HG02588 (cell line): ENCODE results near the gene FAM204A.

Experiments
- ATAC-seq: cut with Tn5 transposase; IDR thresholded peaks from one replicate; pipeline ENCODE4 v1.9.1; 2021; ENCODE audit warnings: mild to moderate bottlenecking, moderate library complexity; ENCODE audit not compliant: unreplicated experiment

The FAM204A gene

DNA sequence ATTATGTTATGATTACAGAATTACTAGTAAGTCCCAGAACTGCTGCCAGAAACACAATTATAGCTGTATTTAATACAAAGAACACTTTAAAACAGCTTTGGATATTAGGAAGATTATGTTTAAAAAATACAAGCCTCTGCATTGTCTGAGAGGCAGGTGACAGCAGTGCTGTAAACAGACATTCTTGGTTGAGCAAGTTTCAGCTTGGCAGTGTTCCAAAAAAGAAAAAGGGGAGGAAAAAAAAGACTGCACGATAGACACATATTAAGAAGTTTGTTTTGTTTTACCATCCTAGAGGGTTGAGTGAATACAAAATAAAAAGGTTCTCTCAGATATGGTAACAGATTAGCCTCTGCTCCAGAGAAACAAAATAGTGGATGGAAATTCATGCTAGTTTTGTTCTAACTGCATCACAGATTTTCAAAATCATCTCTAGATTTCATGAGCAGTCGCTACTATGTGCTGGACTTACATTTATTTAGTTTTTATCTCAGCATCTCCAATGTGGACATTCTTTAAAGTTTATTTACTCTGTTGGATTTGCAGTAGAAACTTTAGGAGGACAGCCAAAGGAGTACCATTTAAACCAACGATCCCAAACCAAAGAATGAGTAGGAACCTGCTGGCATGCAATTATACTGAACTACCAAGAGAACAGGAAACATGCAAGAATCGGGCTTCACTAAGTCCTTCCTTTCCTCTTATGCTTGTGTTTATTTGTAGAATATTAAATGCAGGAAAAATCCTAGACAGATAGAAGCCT lies 9.0 kb downstream of the FAM204A start:
- no peak for ATAC-seq

DNA sequence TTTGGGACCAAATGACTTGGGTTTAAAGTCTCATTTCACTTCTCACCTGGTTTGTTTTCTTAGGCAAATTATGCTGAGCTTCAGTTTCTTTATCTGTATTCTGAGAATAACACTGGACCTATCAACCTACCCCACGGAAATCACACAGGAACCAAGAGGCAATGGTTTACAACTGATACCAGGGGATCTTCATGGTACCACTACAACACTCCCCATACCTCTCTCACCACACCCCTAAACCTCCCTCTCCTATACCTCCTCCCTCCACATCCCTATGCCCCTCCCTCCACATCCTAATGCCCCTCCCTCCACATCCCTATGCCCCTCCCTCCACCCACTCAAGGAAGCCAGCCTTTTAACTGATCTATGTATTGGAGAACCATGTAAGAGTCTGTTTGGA lies 9.9 kb downstream of the FAM204A start:
- ATAC-seq, result peak; percentile 90

DNA sequence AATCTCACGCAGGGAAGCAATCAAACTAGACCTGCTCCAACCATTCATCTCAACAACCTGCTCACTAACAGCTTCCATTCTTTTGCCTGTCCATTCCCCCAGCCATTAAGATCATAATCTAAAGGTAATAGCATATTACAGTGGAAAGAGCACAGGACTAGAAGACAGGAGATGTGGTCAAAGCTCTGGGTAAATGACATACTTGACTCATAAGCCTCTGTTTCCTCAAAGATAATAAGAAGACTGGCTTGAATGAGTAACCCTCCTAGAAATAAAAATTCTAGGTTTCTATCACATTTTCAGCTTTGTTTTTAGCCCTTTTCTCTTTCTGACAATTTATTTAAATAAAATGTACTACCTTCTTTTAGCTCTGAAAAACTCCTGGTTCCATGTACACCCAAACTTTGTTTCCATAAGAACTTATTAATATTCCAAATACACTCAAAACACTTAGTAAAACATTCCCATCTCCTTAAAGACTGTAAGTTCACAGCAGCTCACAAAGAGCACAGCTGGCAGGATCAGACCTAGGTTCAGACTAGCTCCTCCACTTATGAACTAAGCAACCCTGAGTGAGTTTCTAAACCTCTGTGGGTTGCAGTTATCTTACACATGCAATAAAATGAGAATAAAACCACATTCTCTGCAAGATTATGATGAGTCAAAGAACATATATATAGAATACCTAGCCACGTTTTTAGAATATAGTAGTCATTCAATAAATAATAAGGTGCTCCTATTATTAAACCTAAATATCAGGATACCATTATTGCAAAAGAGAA lies 11.6 kb downstream of the FAM204A start:
- ATAC-seq, result no peak

DNA sequence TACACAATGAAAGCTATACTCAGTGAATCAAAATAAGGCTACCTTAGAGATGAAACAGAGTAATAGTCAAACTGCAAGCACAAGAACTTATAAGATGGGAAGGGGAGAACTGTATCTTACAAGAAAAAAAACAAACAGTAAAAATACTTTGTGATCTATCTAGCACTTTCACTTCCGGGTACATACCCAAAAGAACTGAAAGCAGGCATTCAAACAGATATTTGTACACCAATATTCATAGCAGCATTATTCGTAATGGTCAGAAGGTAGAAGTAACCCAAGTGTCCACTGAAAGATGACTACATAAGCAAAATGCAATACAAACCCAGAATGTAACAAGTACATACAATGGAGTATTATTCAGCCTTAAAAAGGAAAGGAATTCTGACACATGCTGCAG lies 18.0 kb downstream of the FAM204A start:
- no peak for ATAC-seq

DNA sequence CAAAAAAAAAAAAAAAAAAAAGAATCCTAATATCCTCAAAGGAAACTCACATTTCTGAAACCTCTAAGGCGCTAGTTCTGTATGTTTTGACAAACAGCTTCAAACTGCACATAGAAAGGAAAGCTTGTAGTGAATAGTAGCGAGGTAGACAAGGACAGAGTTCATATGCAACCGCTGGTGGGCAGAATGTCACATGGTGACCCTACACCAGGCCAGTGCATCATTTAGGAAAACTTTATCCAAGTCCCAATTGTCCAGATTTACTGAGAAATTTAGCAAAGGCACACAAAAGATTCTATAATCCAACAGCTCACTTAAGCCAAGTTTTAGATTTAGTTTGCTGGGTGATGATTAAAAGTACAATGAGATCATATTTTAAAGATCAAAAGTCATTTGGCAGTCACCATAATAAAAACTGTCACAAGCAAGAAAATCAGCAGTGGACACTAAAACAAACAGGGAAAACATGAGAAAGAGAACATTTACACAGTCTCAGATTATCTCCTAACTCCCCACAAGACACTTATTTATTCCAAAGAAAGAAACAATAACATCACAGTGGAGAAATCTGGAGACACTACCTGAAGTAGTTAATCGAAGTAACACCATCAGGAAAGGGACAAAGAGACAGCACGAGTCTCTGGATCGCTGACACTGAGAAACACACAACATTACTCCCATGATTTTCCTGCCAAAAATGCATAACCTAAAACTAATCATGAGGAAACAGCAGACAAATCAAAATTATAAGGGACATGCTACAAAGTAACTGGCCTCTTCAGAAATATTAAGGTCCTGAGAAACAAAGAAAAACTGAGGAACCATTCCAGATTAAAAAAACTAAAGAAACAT lies 20.2 kb downstream of the FAM204A start:
- ATAC-seq, result no peak

DNA sequence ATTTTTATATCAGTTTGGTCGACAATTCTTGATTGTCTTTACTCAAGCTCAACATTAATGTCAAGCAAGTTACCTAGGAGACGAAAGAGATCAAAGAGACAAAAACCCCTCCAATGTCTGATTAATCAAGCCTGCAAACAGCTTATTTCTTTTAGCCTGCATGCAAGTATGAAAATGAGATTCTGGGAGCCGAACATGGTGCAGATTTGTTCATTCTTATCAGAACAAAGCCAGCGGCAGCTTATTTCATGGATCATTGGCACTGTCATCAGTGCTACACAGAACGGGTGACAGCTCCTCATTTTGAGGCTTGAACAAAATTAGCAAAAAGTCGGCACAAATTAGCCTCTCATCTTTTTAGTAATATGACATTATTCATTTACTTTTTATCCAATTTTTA lies 26.5 kb downstream of the FAM204A start:
- ATAC-seq, result no peak

DNA sequence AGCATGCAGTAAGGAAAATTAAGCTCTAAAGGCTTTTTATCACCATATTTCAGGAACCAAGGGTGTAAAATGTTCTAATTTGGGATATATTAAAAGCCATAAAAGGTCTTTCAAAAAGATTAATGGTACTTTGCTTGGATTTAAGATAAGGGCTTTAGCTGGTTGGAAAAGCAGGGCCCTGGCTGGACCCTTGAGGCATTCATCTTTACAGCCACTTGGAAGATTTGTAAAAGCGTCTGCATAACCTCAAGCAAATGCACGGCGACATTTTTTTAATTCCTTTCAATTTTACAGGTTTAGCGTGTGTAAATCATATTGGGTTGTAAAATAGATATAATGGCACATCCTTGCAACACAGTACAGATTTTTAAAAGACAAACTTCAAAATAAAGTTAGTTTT lies 27.2 kb downstream of the FAM204A start:
- no peak for ATAC-seq

DNA sequence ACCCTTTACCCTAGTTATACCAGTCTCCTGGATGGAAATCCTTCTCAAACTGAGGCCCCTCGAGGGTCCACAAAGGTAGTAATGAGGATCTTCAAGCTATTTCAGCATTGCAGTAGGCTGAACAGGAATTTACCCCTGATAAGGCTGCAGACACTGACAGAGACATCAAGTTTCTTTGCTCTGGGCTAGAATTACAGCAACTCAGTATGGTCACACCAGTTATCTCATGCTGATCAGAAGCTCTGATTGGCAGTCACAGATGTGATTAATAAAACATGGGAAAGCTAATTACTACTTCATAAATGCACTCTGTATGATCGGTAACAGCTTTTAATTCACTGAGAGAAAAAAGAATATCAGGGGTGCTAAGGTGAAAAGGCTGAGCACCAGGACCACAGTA lies 30.6 kb downstream of the FAM204A start:
- ATAC-seq, result no peak

DNA sequence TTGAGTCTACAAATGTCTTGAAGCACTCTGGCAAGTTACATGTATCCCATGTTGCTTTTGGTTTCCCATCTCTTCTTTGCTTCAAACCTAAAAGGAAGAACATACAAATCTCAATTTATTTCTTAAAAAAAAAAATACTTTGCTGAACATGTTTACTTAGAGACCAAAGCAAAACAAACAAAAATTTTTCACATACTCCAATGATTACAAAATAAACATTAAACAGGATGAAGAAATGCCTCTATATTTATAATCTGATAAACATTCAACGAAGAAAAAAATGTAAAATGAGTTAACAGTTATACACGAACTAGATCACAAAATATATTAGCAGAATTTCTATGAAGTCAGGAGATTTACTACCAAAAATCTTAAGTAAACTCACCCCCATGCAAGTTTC lies 31.3 kb downstream of the FAM204A start:
- no peak for ATAC-seq

DNA sequence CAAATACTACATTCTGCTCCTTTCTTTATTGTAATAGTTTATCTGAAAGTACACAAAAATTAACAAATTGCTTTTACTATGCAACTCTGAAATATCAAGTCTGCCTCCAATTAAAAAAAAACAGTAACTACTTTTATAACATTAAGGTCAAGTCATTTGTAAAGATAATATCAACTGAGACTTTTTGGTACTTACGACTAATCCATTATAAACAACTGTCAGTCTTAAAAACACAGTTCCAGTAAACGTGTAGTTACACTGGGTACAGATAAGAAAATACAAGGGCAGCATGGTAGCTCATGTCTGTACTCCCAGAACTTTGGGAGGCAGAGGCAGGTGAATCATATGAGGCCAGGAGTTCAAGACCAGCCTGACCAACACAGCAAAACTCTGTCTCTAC lies 32.2 kb downstream of the FAM204A start:
- no peak for ATAC-seq

DNA sequence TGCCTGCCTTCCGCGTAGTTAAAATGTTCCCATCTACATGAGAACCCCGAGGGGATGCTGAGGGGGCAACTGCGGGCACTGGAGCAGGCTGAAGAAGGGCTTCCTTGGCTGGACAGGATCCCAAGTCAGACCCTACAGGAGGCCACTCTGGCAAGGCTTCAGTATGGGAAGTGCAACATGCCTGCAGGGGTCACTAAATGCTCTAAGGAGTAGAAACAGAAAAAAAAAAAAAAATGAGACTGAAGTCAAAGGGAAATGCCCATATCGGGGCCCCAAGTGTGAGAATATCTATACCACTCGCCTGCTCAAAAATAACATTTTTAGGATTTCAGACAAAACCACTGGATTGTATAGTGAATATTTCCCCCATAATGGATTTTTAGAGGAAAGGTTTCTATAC lies 33.5 kb downstream of the FAM204A start:
- no peak for ATAC-seq

DNA sequence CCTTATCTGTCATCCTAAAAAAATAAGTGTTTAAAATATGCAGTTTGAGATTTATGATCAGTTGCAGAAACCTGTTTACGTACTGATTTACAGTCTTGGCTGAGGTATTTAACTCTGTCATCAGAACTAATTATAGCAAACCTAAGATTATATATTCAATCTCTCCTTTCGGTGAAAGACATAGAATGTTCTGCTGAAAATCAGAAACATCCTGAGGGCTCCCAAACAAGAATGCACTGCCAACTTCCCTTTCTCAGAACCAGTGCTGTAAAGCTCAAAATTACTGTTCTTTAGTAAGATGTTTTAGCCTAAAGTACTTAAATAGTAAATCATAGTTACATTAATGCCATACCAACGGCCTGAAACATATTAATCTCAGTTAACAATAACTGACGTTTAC lies 34.3 kb downstream of the FAM204A start:
- no peak for ATAC-seq

DNA sequence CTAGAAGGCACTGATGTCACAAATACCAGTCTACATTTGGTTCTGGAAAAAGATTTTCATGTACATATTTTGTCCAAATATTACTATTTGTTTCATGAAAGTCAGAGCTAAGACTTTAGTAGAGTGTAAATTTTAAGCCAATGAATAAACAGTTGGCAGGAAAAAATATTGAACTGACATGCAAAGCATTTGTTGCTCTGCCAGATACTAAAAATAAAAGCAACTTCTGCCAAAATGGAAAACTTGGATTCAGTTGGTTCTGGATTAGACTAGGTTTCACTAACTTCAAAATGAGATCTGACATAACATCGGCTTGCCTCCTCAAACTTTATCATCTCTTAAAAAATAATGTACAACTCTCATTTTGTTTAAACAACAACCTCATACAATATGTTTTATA lies 34.9 kb downstream of the FAM204A start:
- ATAC-seq, result no peak

DNA sequence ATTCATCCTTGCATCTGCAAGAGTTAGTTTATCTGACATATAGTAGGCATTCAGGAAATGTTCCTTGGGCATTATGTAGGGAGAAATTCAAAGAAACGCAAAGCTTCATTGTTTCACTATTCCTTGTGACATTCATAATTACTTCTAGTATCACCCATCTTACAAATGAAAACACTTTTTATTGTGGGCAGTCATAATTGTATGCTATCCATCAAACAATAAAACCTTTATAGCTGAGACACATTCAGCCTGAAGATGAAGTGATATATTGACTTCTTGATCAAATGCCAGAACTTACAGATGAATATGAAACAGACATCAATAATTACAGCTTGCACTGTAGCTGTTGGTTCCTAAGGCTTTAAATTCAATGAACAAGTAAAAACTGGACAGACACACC lies 36.4 kb downstream of the FAM204A start:
- ATAC-seq, result no peak

DNA sequence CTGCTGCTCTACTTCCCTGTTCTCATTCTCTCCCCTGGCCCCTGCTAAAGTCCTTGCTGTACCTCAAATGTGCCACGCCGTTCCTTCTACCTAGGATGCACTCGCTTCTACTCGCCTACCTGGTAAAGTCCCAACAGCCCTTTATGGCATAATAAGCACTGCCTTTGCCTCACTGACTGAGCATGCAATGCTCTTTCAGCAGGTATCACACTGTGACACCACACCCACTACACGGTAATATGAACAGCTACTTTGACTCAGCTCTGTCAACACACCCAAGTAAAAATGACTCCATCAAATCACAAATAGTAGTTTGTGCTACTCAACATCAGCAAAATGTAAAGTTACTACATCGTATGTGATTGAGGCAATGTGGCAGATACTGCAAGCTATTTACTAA lies 37.6 kb downstream of the FAM204A start:
- ATAC-seq, result no peak

DNA sequence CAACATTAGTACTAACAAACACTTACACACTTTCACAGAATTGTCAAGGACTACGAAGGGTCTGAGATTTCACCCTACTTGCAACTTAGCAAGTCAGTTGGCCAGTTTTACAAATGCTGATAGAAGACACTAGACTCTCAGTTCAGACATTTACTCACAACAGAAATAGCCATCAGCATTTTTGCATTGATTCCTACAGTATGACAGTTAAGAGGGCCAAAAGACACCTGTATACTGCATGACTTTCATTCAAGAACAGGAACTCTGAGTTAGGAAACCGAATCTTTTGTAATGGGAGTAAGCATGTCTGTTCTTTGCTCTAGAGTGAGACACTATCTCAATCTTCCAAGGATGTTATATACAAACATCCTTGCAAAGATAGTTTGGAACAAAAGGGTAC lies 40.9 kb downstream of the FAM204A start:
- no peak for ATAC-seq

DNA sequence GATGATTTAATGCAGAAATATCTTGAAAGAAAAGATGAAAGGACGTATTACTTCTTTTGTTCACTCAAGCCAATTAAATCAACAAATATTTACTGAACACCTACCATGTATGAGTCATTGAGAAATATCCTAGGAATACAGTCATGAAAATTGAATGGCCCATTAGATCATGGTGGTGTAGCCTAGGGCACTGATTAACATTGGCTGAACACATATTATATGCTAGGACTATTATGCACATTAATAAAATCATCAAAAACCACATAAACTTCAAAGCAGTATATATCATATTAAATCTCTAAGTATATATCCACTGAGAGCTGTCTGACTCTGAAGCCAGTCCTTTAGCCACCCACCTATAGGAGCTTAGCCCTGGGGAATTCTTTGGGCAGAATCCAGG lies 41.8 kb downstream of the FAM204A start:
- ATAC-seq, result no peak

DNA sequence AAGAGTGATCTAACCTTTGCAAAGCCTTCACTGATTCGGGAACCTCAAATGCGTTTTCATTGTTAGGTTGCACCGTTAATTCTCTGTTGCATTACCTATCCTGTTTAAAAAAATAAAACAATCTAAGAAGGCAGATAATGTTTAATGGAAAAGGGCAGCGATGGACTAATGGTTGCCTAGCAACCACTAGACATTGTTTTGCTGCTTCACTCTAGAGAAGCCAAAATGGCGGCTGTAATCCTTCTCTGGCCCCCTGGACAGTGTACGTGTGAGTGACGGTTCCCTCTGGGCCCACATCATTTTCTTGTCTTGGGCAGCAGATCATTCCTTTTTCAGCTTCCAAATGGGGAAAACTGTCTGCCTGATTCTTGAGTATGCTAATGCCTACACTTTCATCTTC lies 43.3 kb downstream of the FAM204A start:
- ATAC-seq, result no peak

DNA sequence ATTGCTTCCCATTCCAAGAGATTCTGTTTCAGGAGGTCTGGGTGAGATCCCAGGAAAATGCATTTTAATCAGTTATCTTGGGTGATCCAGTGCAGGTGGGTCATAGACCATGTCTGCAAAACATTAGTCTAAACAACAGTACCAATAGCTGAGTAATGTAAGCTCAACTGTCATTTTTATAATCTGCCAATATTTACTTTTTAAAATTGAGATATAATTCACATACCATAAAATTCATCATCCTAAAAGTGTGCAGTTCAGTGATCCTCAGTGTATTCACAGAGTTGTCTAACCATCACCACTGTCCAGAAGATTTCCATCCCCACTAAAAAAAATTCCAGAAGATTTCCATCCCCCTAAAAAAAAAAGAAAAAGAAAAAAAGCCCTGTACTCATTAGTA lies 51.0 kb downstream of the FAM204A start:
- ATAC-seq, result no peak

DNA sequence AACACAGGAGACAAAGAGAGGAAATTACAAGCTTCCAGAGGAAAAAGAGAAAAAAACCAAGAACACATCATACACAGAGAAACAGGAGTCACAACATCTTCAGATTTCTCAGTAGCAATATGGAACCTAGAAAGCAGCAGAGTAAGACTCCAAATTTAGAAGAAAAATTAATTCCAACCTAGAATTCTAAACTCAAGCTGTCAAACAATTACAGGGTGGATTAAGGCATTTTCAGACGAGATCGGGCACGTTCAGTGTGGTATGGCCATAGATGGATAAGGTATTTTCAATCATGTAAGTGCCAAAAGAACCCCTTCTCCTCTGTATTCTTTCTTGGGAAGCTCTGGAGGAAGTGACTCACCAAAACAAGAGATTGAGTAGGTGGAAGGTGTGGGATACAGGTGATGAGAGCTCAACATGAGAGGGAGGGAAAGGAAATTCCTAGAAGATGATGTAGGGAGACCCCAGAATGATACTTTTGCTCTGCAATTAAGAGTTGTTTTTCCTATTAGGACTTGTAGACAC lies 51.6 kb downstream of the FAM204A start:
- no peak for ATAC-seq

DNA sequence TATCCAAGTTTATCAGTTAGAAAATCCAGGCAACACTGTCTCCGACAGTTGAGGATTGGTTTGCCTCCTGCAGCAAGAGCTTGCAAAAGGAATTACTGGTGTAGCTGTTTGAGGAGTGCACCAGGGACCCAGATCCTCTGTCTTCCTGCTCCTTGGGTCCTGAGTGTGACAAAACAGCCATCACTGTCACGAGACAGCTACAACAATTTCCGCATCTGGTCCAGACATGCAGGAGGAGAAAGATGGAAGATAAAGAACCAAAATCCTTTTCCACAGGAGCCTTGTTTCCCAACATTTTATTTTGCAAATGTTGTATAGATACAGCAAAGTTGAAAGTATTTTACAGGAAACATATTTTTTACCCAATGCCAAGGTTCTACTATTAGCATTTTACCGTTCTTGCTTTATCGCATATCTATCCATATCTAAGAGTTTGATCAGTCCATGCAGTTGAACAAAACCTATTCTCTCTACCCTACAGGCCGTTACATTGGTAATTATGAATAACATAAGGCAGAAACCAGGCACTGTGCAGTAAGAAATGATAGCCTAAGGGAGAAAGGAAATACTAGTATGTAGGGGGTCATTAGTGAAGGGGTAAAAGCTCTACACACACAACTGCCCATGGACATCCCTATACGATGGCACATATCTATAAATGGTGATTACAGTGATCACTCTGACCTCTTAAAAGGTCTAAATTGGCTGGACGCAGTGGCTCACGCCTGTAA lies 54.9 kb downstream of the FAM204A start:
- no peak for ATAC-seq
